HL-60/S4 (cell line): ENCODE measurements around the gene MBOAT1.

ENCODE experiments used
- in situ Hi-C: fragments of 300-500 bp; cut with MboI; formaldehyde crosslinking; loops from 2 replicates; pipeline ENCODE4 v1.14.3; 2022; ENCODE audit warnings: low sequenced_read_pairs

Gene MBOAT1

GRCh38 chr6:20112241-20112640, 100.0 kb downstream of the MBOAT1 start:
- in situ Hi-C loops: no loop called here

- in situ Hi-C loops: no loop called here
Observed at GRCh38 chr6:20110478-20110877, 101.8 kb downstream of the MBOAT1 start.

- in situ Hi-C loops: no loop called here
Observed at GRCh38 chr6:20109526-20109925, 102.7 kb downstream of the MBOAT1 start.

GRCh38 chr6:20105838-20106237, 106.4 kb downstream of the MBOAT1 start:
- in situ Hi-C loops: no loop called here

- in situ Hi-C loops: no loop called here
Observed at GRCh38 chr6:20104696-20105095, 107.6 kb downstream of the MBOAT1 start.

GRCh38 chr6:20102397-20103073, 109.7 kb downstream of the MBOAT1 start:
- in situ Hi-C loops: no loop called here

- in situ Hi-C loops: loop anchor here (25.0 kb wide), 1 partner anchor 438 kb away; the partner anchor contains the start of gene CDKAL1
Observed at GRCh38 chr6:20099156-20099555, 113.1 kb downstream of the MBOAT1 start.

- in situ Hi-C loops: loop anchor here (25.0 kb wide), 1 partner anchor 439 kb away; the partner anchor contains the start of gene CDKAL1
Observed at GRCh38 chr6:20098267-20098876, 113.9 kb downstream of the MBOAT1 start.

GRCh38 chr6:20096536-20096935, 115.7 kb downstream of the MBOAT1 start:
- in situ Hi-C loops: loop anchor here (25.0 kb wide), 1 partner anchor 441 kb away; the partner anchor contains the start of gene CDKAL1

GRCh38 chr6:20095436-20095835, 116.8 kb downstream of the MBOAT1 start:
- in situ Hi-C loops: loop anchor here (25.0 kb wide), 1 partner anchor 442 kb away; the partner anchor contains the start of gene CDKAL1

- in situ Hi-C loops: loop anchor here (25.0 kb wide), 1 partner anchor 445 kb away; the partner anchor contains the start of gene CDKAL1
Observed at GRCh38 chr6:20092071-20092566, 120.2 kb downstream of the MBOAT1 start.

- in situ Hi-C loops: loop anchor here (25.0 kb wide), 1 partner anchor 450 kb away; the partner anchor contains the start of gene CDKAL1
Observed at GRCh38 chr6:20086992-20087391, 125.3 kb downstream of the MBOAT1 start.

GRCh38 chr6:20085817-20086216, 126.5 kb downstream of the MBOAT1 start:
- in situ Hi-C loops: loop anchor here (25.0 kb wide), 1 partner anchor 451 kb away; the partner anchor contains the start of gene CDKAL1

GRCh38 chr6:20084411-20084810, 127.9 kb downstream of the MBOAT1 start:
- in situ Hi-C loops: loop anchor here (25.0 kb wide), 1 partner anchor 453 kb away; the partner anchor contains the start of gene CDKAL1

GRCh38 chr6:20071998-20072397, 140.3 kb downstream of the MBOAT1 start:
- in situ Hi-C loops: loop anchor here (25.0 kb wide), 1 partner anchor 1060 kb away; no protein-coding TSS in a partner anchor

GRCh38 chr6:20070047-20070446, 142.2 kb downstream of the MBOAT1 start:
- in situ Hi-C loops: loop anchor here (25.0 kb wide), 1 partner anchor 1058 kb away; no protein-coding TSS in a partner anchor

GRCh38 chr6:20069021-20069522, 143.2 kb downstream of the MBOAT1 start:
- in situ Hi-C loops: loop anchor here (25.0 kb wide), 1 partner anchor 1057 kb away; no protein-coding TSS in a partner anchor

GRCh38 chr6:20068421-20068988, 143.8 kb downstream of the MBOAT1 start:
- in situ Hi-C loops: loop anchor here (25.0 kb wide), 1 partner anchor 1056 kb away; no protein-coding TSS in a partner anchor

- in situ Hi-C loops: loop anchor here (25.0 kb wide), 1 partner anchor 1050 kb away; no protein-coding TSS in a partner anchor
Observed at GRCh38 chr6:20061952-20062351, 150.3 kb downstream of the MBOAT1 start.

- in situ Hi-C loops: loop anchor here (25.0 kb wide), 1 partner anchor 1048 kb away; no protein-coding TSS in a partner anchor
Observed at GRCh38 chr6:20060252-20060651, 152.0 kb downstream of the MBOAT1 start.

GRCh38 chr6:20058912-20059311, 153.4 kb downstream of the MBOAT1 start:
- in situ Hi-C loops: loop anchor here (25.0 kb wide), 1 partner anchor 1047 kb away; no protein-coding TSS in a partner anchor
